GM18907 (cell line): ENCODE measurements around the gene TRIM58.

Experiments
- ATAC-seq: cut with Tn5 transposase; IDR thresholded peaks from one replicate; pipeline ENCODE4 v1.9.1; 2021; ENCODE audit warnings: mild to moderate bottlenecking, moderate library complexity; ENCODE audit not compliant: unreplicated experiment

Gene TRIM58

GRCh38 chr1:247857069-247857984, at the start of gene TRIM58:
TSS of gene TRIM58 (plus strand) at chr1:247857187. CDS start at chr1:247857247, 60 bp downstream.
- peak; percentile 62 for ATAC-seq

GRCh38 chr1:247812637-247813036, 44.4 kb upstream of the TRIM58 start:
- ATAC-seq, result no peak

GRCh38 chr1:247822060-247822459, 34.9 kb upstream of the TRIM58 start:
- ATAC-seq, result no peak

- ATAC-seq, result no peak
Measured at GRCh38 chr1:247824023-247824422, 33.0 kb upstream of the TRIM58 start, which contains the start of gene OR14A16. TSS of gene OR14A16 (minus strand) at chr1:247824119. CDS start at chr1:247815729, 8,390 bp downstream.

- ATAC-seq, result no peak
Measured at GRCh38 chr1:247825362-247825761, 31.6 kb upstream of the TRIM58 start.

- no peak for ATAC-seq
Measured at GRCh38 chr1:247829656-247830055, 27.3 kb upstream of the TRIM58 start.

GRCh38 chr1:247833601-247834000, 23.4 kb upstream of the TRIM58 start:
- ATAC-seq, result no peak

GRCh38 chr1:247840818-247841217, 16.2 kb upstream of the TRIM58 start:
- no peak for ATAC-seq

GRCh38 chr1:247841796-247842195, 15.2 kb upstream of the TRIM58 start, which contains the start of gene OR11L1:
TSS of gene OR11L1 (minus strand) at chr1:247841896. CDS start at chr1:247841896, 0 bp downstream.
- no peak for ATAC-seq

- no peak for ATAC-seq
Measured at GRCh38 chr1:247843411-247843810, 13.6 kb upstream of the TRIM58 start.

- no peak for ATAC-seq
Measured at GRCh38 chr1:247845011-247845692, 11.8 kb upstream of the TRIM58 start.

GRCh38 chr1:247845693-247846017, 11.3 kb upstream of the TRIM58 start:
- ATAC-seq, result no peak

GRCh38 chr1:247848346-247848745, 8.6 kb upstream of the TRIM58 start:
- no peak for ATAC-seq

- ATAC-seq, result no peak
Measured at GRCh38 chr1:247849616-247850015, 7.4 kb upstream of the TRIM58 start.

- no peak for ATAC-seq
Measured at GRCh38 chr1:247854899-247855545, 2.0 kb upstream of the TRIM58 start.

GRCh38 chr1:247855911-247856310, 1.1 kb upstream of the TRIM58 start:
- no peak for ATAC-seq

- ATAC-seq, result no peak
Measured at GRCh38 chr1:247857985-247858619, 1.1 kb downstream of the TRIM58 start.

- ATAC-seq, result no peak
Measured at GRCh38 chr1:247862756-247863155, 5.8 kb downstream of the TRIM58 start.

- no peak for ATAC-seq
Measured at GRCh38 chr1:247864644-247865043, 7.7 kb downstream of the TRIM58 start.

- no peak for ATAC-seq
Measured at GRCh38 chr1:247865416-247865815, 8.4 kb downstream of the TRIM58 start.

- ATAC-seq, result no peak
Measured at GRCh38 chr1:247883346-247883745, 26.4 kb downstream of the TRIM58 start.
